PFSK-1 (cell line): ENCODE measurements around the gene SAC3D1.

Experiments used
- FOXP2 ChIP-seq: optimal IDR thresholded peaks from 2 replicates; pipeline ENCODE3; 2011; ENCODE audit warnings: borderline replicate concordance, control low read depth, inconsistent platforms; ENCODE audit not compliant: insufficient read depth; ENCODE audit errors: extremely low read length, extremely low read depth
- REST ChIP-seq, 2 experiments: IDR thresholded peaks; 2 replicates each; pipeline versions ENCODE4 v1.6.1 to v1.8.0; 2011 to 2012; ENCODE audit warnings: low read depth in 2 of 2, low read length in 2 of 2, control low read depth in 1 of 2, inconsistent platforms in 1 of 2, mild to moderate bottlenecking in 1 of 2, moderate library complexity in 1 of 2; ENCODE audit not compliant: insufficient read depth in 1 of 2
- SIN3A ChIP-seq: IDR thresholded peaks from 2 replicates; pipeline ENCODE4 v1.6.1; 2012; ENCODE audit warnings: mild to moderate bottlenecking, low read length, moderate library complexity, borderline replicate concordance; ENCODE audit not compliant: insufficient read depth
- TAF1 ChIP-seq: IDR thresholded peaks from 2 replicates; pipeline ENCODE4 v1.6.1; 2012; ENCODE audit warnings: low read length, control low read depth, borderline replicate concordance; ENCODE audit not compliant: insufficient read depth

DNA sequence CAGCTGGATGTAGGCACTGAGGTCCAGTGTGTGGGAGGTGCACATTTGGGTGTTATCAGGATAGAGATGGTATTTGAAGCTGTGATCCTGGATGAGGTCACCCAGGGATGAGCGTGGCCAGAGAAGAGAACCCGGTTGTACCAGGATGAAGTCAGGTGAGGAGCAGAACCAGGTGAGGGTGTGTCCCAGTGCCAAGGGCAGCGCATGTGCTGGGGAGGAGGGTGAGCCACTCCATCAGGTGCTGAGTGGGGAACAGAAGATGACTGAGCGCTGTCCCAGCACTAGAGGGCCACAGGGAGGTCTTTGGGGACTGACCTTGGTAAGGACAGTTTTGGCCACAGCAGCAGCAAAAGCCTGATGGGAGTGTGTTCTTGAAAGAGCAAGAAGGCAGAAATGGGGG lies 24.3 kb upstream of the SAC3D1 start:
- TF ChIP-seq FOXP2 (no peak), REST (IDR thresholded peaks at IDR 0.05; ENCODE audit: insufficient read depth in 1 of 2, low read depth in 2 of 2, low read length in 2 of 2) (no peak), SIN3A (no peak), TAF1 (no peak)
